SU-DHL-6 (cell line): Measurements from ENCODE around the gene ADH7.
"Not testable (repeated sequence)": the region's sequence is repeated elsewhere in the genome, so short reads cannot be mapped to it uniquely, and the experiment has no call there.

Experiments used
- EZH2phosphoT487 ChIP-seq: fragments of 200-600 bp; sonication (generic), shearing (Covaris generic); conservative IDR thresholded peaks from 2 replicates; pipeline ENCODE4 v1.6.1; 2018; ENCODE audit warnings: mild to moderate bottlenecking, antibody characterized with exemption, low read length, moderate library complexity, mixed read lengths
- TF ChIP-seq, protein P1 (sequence below): fragments of 200-600 bp; sonication (generic); IDR thresholded peaks from one replicate; pipeline ENCODE4 v1.5.1; 2017; ENCODE audit warnings: antibody characterized with exemption, mild to moderate bottlenecking, low read length, moderate library complexity; ENCODE audit not compliant: insufficient read depth, poor library complexity, severe bottlenecking

DNA sequence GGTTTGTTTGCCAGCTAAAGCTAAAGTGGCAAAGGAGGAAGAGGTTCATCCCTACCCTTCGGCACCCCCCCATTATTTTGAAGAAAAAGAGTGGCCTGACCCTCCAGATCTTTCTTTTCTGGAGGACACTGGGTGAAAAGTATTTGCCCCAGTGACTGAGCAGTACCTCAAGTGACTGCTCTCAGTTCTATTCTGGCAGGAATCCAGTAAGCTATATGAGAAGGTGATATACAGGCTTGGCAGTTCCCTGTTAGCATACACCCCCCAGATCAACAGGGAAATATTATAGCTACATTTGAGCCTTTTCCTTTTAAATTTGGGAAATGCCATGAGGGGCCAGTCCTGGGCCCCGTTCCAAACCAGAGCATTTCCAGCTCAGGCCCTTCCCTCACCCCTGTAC lies 67.3 kb downstream of the ADH7 start:
- TF ChIP-seq, protein P1, sequence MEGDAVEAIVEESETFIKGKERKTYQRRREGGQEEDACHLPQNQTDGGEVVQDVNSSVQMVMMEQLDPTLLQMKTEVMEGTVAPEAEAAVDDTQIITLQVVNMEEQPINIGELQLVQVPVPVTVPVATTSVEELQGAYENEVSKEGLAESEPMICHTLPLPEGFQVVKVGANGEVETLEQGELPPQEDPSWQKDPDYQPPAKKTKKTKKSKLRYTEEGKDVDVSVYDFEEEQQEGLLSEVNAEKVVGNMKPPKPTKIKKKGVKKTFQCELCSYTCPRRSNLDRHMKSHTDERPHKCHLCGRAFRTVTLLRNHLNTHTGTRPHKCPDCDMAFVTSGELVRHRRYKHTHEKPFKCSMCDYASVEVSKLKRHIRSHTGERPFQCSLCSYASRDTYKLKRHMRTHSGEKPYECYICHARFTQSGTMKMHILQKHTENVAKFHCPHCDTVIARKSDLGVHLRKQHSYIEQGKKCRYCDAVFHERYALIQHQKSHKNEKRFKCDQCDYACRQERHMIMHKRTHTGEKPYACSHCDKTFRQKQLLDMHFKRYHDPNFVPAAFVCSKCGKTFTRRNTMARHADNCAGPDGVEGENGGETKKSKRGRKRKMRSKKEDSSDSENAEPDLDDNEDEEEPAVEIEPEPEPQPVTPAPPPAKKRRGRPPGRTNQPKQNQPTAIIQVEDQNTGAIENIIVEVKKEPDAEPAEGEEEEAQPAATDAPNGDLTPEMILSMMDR = not testable (repeated sequence)
- not testable (repeated sequence) for TF ChIP-seq EZH2phosphoT487
